Stimulated activated CD8-positive, alpha-beta memory T cell treated with anti-CD3 and anti-CD28 coated beads, Interleukin-12 subunit alpha, Interleukin-12 subunit beta, amount 100 ng/mL, for 24 hours (primary cell): Measurements from ENCODE around the gene ANKZF1.

Experiments used
- DNase-seq: peaks from one replicate; pipeline ENCODE4 v3.0.0-alpha.2; 2020; ENCODE audit errors: extremely low read depth

Gene ANKZF1

GRCh38 chr2:219207884-219208740 lies 21.5 kb upstream of the ANKZF1 start:
- no peak for DNase-seq

GRCh38 chr2:219209236-219210195 lies 20.1 kb upstream of the ANKZF1 start:
- DNase-seq, result no peak

GRCh38 chr2:219210196-219210885 lies 19.3 kb upstream of the ANKZF1 start:
- no peak for DNase-seq

- no peak for DNase-seq
Observed at GRCh38 chr2:219210886-219211362, 18.7 kb upstream of the ANKZF1 start.

- no peak for DNase-seq
Observed at GRCh38 chr2:219213026-219213415, 16.6 kb upstream of the ANKZF1 start.

- no peak for DNase-seq
Observed at GRCh38 chr2:219213486-219214071, 16.0 kb upstream of the ANKZF1 start.

GRCh38 chr2:219214141-219214540 lies 15.5 kb upstream of the ANKZF1 start:
- no peak for DNase-seq

GRCh38 chr2:219214786-219215185 lies 14.8 kb upstream of the ANKZF1 start:
- DNase-seq, result no peak

GRCh38 chr2:219215871-219216534 lies 13.6 kb upstream of the ANKZF1 start:
- no peak for DNase-seq

- no peak for DNase-seq
Observed at GRCh38 chr2:219216535-219216915, 13.1 kb upstream of the ANKZF1 start.

GRCh38 chr2:219218217-219218731 lies 11.3 kb upstream of the ANKZF1 start:
- DNase-seq, result no peak

- DNase-seq, result peak; percentile 82
Observed at GRCh38 chr2:219218732-219219701, 10.6 kb upstream of the ANKZF1 start, which contains the start of gene ABCB6. Gene ABCB6, minus strand, starts transcription at chr2:219218958. Its CDS starts 285 bp downstream, at chr2:219218673.

- no peak for DNase-seq
Observed at GRCh38 chr2:219219784-219220532, 9.6 kb upstream of the ANKZF1 start.

- no peak for DNase-seq
Observed at GRCh38 chr2:219220652-219221402, 8.8 kb upstream of the ANKZF1 start.

- no peak for DNase-seq
Observed at GRCh38 chr2:219221957-219222518, 7.6 kb upstream of the ANKZF1 start.

GRCh38 chr2:219223831-219224610 lies 5.6 kb upstream of the ANKZF1 start:
- no peak for DNase-seq

- DNase-seq, result no peak
Observed at GRCh38 chr2:219225350-219225749, 4.3 kb upstream of the ANKZF1 start.
